Liver (tissue), 3 donors: ENCODE data around the gene SUGP2.

Experiments used
- FOXA1 ChIP-seq: IDR thresholded peaks from 2 replicates; pipeline ENCODE4 v1.6.1; 2016; ENCODE audit warnings: antibody characterized with exemption
- GABPA ChIP-seq, 2 donors: IDR thresholded peaks in 1 of 2; conservative IDR thresholded peaks in 1 of 2; 2 replicates each; pipeline ENCODE4 v1.6.1; 2016; ENCODE audit warnings: antibody characterized with exemption in 2 of 2, mild to moderate bottlenecking in 1 of 2, moderate library complexity in 1 of 2
- HNF4A ChIP-seq, 2 donors: conservative IDR thresholded peaks; 2 replicates each; pipeline ENCODE4 v1.6.1; 2016; ENCODE audit warnings: antibody characterized with exemption in 2 of 2, mild to moderate bottlenecking in 2 of 2
- JUND ChIP-seq, 2 donors: IDR thresholded peaks; 2 replicates each; pipeline ENCODE4 v1.6.1; 2016; ENCODE audit warnings: antibody characterized with exemption in 2 of 2
- MAX ChIP-seq: IDR thresholded peaks from 2 replicates; pipeline ENCODE4 v1.6.1; 2016; ENCODE audit warnings: antibody characterized with exemption
- RAD21 ChIP-seq, 2 donors: IDR thresholded peaks; 2 replicates each; pipeline ENCODE4 v1.6.1; 2016; ENCODE audit warnings: antibody characterized with exemption in 2 of 2, mild to moderate bottlenecking in 2 of 2
- SP1 ChIP-seq: IDR thresholded peaks from 2 replicates; pipeline ENCODE4 v1.6.1; 2018; ENCODE audit warnings: antibody characterized with exemption, mild to moderate bottlenecking
- TAF1 ChIP-seq: conservative IDR thresholded peaks from 2 replicates; pipeline ENCODE4 v1.6.1; 2016; ENCODE audit warnings: antibody characterized with exemption, mild to moderate bottlenecking
- YY1 ChIP-seq: IDR thresholded peaks from 2 replicates; pipeline ENCODE4 v1.6.1; 2016; ENCODE audit warnings: antibody characterized with exemption, mild to moderate bottlenecking
- TF ChIP-seq, protein P1 (sequence below): fragments of 150-350 bp; IDR thresholded peaks from 2 replicates; pipeline ENCODE4 v1.5.1; 2017; ENCODE audit warnings: improper control_type of control experiment, low read depth, low read length; ENCODE audit not compliant: missing input control
- TF ChIP-seq, protein P2 (sequence below): IDR thresholded peaks from 2 replicates; pipeline ENCODE4 v1.6.1; 2016; ENCODE audit warnings: antibody characterized with exemption, mild to moderate bottlenecking
- donor health status: healthy.
- donor health status: healthy.

DNA sequence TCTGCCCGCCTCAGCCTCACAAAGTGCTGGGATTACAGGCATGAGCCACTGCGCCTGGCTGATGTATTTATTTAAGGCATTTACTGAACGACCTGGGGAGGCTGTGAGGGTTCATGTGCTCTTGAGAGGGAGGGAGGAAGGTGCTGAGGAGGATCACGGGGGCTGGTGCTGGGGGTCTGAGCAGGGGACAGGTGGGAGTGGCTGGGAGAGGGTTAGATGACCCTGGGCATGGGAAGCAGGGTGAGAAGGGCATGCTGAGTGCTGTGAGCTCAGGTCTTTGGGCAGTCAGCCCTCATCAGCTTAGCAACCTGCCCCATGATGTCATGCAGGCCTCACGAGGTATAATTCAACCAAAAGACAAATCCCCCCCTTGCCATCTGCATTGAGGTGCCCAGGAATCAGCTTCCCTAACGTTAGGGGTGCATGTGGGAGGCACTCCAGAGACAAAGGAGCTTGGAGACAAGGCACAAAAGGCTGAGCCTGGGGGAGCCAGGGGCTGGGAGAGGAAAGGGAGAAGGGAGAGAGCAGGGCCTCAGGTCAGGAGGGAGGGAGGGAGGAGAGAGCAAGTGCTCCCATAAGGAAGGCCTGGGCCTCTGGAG, 36.4 kb downstream of the SUGP2 start:
- TF ChIP-seq, protein P1, sequence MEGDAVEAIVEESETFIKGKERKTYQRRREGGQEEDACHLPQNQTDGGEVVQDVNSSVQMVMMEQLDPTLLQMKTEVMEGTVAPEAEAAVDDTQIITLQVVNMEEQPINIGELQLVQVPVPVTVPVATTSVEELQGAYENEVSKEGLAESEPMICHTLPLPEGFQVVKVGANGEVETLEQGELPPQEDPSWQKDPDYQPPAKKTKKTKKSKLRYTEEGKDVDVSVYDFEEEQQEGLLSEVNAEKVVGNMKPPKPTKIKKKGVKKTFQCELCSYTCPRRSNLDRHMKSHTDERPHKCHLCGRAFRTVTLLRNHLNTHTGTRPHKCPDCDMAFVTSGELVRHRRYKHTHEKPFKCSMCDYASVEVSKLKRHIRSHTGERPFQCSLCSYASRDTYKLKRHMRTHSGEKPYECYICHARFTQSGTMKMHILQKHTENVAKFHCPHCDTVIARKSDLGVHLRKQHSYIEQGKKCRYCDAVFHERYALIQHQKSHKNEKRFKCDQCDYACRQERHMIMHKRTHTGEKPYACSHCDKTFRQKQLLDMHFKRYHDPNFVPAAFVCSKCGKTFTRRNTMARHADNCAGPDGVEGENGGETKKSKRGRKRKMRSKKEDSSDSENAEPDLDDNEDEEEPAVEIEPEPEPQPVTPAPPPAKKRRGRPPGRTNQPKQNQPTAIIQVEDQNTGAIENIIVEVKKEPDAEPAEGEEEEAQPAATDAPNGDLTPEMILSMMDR = no peak
- TF ChIP-seq JUND (IDR thresholded peaks at IDR 0.05) (no peak), HNF4A (conservative IDR thresholded peaks at IDR 0.05) (no peak), RAD21 (IDR thresholded peaks at IDR 0.05) (no peak), MAX (no peak), GABPA (IDR thresholded peaks at IDR 0.05 in 1 of 2, conservative IDR thresholded peaks at IDR 0.05 in 1 of 2) (no peak), TAF1 (no peak), YY1 (no peak), SP1 (no peak), FOXA1 (no peak)
- TF ChIP-seq, protein P2, sequence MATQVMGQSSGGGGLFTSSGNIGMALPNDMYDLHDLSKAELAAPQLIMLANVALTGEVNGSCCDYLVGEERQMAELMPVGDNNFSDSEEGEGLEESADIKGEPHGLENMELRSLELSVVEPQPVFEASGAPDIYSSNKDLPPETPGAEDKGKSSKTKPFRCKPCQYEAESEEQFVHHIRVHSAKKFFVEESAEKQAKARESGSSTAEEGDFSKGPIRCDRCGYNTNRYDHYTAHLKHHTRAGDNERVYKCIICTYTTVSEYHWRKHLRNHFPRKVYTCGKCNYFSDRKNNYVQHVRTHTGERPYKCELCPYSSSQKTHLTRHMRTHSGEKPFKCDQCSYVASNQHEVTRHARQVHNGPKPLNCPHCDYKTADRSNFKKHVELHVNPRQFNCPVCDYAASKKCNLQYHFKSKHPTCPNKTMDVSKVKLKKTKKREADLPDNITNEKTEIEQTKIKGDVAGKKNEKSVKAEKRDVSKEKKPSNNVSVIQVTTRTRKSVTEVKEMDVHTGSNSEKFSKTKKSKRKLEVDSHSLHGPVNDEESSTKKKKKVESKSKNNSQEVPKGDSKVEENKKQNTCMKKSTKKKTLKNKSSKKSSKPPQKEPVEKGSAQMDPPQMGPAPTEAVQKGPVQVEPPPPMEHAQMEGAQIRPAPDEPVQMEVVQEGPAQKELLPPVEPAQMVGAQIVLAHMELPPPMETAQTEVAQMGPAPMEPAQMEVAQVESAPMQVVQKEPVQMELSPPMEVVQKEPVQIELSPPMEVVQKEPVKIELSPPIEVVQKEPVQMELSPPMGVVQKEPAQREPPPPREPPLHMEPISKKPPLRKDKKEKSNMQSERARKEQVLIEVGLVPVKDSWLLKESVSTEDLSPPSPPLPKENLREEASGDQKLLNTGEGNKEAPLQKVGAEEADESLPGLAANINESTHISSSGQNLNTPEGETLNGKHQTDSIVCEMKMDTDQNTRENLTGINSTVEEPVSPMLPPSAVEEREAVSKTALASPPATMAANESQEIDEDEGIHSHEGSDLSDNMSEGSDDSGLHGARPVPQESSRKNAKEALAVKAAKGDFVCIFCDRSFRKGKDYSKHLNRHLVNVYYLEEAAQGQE = no peak
